Measurements from ENCODE around the gene ARL3. TPM values are rescaled to one million over a fixed set of nuclear protein-coding genes. Genes with fewer than 3 reads are reported as not detected.

ARL3 gene
- total and polyA plus RNA-seq, 12 donors, result 5.0 to 17.8 (median 13.6) TPM

DNA sequence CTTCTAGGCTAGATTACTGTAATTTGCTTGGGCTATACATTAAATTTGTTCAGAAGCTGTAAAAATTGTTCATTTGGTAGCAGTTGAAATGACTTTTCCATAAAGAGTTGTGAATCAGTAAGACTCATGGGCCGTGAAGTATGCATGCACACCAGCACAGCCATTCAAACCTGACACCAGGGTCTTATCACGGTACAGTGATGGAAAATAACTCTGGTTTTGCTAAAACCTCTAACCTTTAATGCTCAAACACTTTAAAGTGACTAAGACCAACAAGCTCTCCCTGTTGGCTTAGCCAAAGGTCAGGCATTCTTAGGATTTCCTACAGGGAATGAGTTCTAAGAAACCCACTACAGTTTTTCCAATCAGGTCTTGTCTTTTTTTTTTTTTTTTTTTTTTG lies 11.5 kb downstream of the ARL3 start:
- ATAC-seq, result no peak
- no peaks in the 10 kb centered on the region for H3K27me3 ChIP-seq
- no peaks in the 10 kb centered on the region for H3K9me3 ChIP-seq
- peaks cover 0 to 14% (median 0%) of the 10 kb centered on the region in 9 donors for H3K4me1 ChIP-seq
- peaks cover 0 to 33% (median 16%) of the 10 kb centered on the region in 9 donors for H3K36me3 ChIP-seq
- no peak for DNase-seq
- TF ChIP-seq, protein P1, sequence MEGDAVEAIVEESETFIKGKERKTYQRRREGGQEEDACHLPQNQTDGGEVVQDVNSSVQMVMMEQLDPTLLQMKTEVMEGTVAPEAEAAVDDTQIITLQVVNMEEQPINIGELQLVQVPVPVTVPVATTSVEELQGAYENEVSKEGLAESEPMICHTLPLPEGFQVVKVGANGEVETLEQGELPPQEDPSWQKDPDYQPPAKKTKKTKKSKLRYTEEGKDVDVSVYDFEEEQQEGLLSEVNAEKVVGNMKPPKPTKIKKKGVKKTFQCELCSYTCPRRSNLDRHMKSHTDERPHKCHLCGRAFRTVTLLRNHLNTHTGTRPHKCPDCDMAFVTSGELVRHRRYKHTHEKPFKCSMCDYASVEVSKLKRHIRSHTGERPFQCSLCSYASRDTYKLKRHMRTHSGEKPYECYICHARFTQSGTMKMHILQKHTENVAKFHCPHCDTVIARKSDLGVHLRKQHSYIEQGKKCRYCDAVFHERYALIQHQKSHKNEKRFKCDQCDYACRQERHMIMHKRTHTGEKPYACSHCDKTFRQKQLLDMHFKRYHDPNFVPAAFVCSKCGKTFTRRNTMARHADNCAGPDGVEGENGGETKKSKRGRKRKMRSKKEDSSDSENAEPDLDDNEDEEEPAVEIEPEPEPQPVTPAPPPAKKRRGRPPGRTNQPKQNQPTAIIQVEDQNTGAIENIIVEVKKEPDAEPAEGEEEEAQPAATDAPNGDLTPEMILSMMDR (IDR thresholded peaks at IDR 0.05), result no peak
- no peak overlapping the region for H3K27ac ChIP-seq
- WGBS, 2 donors, result 78 to 80% methylated on average over 2 of the region's 2 CpGs
- intact Hi-C loops (cut with DNase I), result no loop called here
- no peak overlapping the region for H3K4me3 ChIP-seq

DNA sequence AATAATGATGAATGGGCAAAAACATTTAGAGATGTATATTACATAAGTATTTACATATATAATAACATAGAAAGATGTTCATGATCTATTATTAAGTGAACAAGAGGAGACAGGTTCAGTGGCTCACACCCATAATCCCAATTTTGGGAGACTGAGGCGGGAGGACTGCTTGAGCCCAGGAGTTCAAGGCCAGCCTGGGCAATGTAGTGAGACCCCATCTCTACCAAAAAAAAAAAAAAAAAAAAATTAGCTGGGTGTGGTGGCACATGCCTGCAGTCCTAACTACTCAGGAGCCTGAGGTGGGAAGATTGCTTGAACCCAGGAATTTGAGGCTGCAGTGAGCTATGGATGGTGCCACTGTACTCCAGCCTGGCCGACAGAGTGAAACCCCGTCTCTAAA lies 12.4 kb downstream of the ARL3 start:
- H3K36me3 ChIP-seq, result peaks cover 0 to 40% (median 18%) of the 10 kb centered on the region in 9 donors
- ATAC-seq (no peak), DNase-seq (no peak)
- TF ChIP-seq, protein P1 (IDR thresholded peaks at IDR 0.05), result no peak
- no peak overlapping the region for H3K27ac ChIP-seq
- H3K4me3 ChIP-seq, result no peak overlapping the region
- 97% methylated on average over 3 of the region's 3 CpGs for WGBS, 2 donors
- H3K27me3 ChIP-seq, result no peaks in the 10 kb centered on the region
- intact Hi-C loops (cut with DNase I), result no loop called here
- H3K9me3 ChIP-seq, result no peaks in the 10 kb centered on the region
- H3K4me1 ChIP-seq, result peaks cover 0 to 14% (median 0%) of the 10 kb centered on the region in 9 donors

DNA sequence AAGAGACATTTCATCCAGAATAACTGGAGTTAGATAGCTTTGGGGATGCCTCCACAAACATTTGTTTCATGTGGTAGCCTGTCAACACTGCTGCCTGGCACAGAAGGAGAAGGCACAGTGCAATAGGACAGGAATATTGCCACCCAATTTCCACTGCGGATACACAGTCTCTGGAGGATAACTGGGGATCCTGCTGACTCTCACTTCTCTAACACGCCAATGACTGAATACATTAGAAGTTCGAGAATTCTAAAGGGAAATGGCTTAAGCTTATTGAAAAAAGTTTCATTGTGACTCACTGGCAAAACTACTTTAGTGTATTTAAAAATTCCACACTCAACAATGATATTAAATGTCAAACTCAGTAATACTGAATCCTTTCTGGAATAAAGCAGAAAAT lies 12.9 kb downstream of the ARL3 start:
- 78 to 79% methylated on average over 3 of the region's 3 CpGs for WGBS, 2 donors
- intact Hi-C loops (cut with DNase I), result no loop called here
- ATAC-seq (peak in 5 of 8 donors; percentile 42 to 85 (median 64)), DNase-seq (no peak)
- H3K27me3 ChIP-seq, result no peaks in the 10 kb centered on the region
- H3K36me3 ChIP-seq, result peaks cover 0 to 45% (median 18%) of the 10 kb centered on the region in 9 donors
- no peak overlapping the region for H3K27ac ChIP-seq
- no peak overlapping the region for H3K4me3 ChIP-seq
- H3K9me3 ChIP-seq, result no peaks in the 10 kb centered on the region
- TF ChIP-seq, protein P1 (IDR thresholded peaks at IDR 0.05), result no peak
- peaks cover 0 to 14% (median 0%) of the 10 kb centered on the region in 9 donors for H3K4me1 ChIP-seq

DNA sequence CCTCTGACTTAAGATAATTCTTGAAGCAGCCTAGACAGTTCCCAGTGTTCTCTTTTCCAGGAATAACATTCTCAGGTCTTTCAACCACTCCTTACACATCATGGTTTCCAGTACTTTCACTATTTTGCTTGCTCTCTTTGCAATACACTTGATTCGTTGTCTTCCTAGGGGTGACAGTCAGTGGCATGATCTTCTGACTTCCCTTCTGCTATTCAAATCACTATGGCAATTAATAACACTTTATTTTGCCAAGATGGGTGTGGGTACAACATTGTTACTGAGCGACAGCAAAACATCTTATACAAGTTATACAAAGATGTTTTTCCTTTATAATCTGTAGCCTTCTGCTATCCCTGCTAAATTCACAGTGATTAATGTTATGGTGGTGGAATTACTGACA lies 15.3 kb downstream of the ARL3 start:
- Histone ChIP-seq H3K4me3 (no peak overlapping the region), H3K4me1 (peaks cover 0 to 8% (median 0%) of the 10 kb centered on the region in 9 donors), H3K27ac (no peak overlapping the region), H3K36me3 (peaks cover 0 to 61% (median 14%) of the 10 kb centered on the region in 9 donors), H3K9me3 (no peaks in the 10 kb centered on the region), H3K27me3 (no peaks in the 10 kb centered on the region)
- WGBS, 2 donors, result 91 to 95% methylated on average over 2 of the region's 2 CpGs
- DNase-seq (no peak), ATAC-seq (no peak)
- intact Hi-C loops (cut with DNase I), result no loop called here
- TF ChIP-seq, protein P1 (IDR thresholded peaks at IDR 0.05), result no peak

Measured in heart right ventricle (tissue), 16 donors.